HFF-Myc (cell line): ENCODE measurements around the gene RFX8.

Experiments used
- DNase-seq: peaks from one replicate; pipeline ENCODE4 v3.0.0-alpha.2; 2011; ENCODE audit warnings: low read depth; ENCODE audit errors: extremely low read depth
- H3K4me3 ChIP-seq: replicated peaks from 2 replicates; pipeline ENCODE4 v1.5.1; 2011; ENCODE audit warnings: low read depth, mild to moderate bottlenecking, control low read depth, low read length
- TF ChIP-seq, protein P1 (sequence below): IDR thresholded peaks from 2 replicates; pipeline ENCODE4 v1.5.1; 2012; ENCODE audit warnings: mild to moderate bottlenecking, low read depth, low read length, control low read depth; ENCODE audit errors: missing control alignments

The RFX8 gene

DNA sequence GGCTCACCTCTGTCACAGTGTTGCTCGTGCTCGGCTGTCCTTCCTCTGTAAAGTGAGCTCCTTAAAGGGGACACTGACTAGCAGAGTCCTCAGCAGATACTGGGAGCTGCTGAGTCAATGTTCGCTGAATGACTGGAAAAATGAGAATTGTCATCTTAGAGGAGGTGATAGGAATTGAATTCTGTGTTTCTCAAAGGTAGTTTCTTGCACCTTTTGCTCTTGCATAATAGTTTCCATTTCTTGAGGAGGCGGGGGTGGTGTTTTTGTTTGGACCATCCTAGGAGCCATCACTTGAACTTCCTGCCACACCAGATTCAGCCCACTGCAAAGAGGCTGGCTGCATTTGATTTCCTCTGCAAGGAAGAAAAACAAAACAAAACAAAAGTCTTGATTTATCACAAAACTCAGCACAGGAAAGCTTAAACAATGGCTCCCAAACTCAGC lies 11.4 kb upstream of the RFX8 start:
- no peak overlapping the region for H3K4me3 ChIP-seq
- DNase-seq: no peak
- TF ChIP-seq, protein P1, sequence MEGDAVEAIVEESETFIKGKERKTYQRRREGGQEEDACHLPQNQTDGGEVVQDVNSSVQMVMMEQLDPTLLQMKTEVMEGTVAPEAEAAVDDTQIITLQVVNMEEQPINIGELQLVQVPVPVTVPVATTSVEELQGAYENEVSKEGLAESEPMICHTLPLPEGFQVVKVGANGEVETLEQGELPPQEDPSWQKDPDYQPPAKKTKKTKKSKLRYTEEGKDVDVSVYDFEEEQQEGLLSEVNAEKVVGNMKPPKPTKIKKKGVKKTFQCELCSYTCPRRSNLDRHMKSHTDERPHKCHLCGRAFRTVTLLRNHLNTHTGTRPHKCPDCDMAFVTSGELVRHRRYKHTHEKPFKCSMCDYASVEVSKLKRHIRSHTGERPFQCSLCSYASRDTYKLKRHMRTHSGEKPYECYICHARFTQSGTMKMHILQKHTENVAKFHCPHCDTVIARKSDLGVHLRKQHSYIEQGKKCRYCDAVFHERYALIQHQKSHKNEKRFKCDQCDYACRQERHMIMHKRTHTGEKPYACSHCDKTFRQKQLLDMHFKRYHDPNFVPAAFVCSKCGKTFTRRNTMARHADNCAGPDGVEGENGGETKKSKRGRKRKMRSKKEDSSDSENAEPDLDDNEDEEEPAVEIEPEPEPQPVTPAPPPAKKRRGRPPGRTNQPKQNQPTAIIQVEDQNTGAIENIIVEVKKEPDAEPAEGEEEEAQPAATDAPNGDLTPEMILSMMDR: no peak

DNA sequence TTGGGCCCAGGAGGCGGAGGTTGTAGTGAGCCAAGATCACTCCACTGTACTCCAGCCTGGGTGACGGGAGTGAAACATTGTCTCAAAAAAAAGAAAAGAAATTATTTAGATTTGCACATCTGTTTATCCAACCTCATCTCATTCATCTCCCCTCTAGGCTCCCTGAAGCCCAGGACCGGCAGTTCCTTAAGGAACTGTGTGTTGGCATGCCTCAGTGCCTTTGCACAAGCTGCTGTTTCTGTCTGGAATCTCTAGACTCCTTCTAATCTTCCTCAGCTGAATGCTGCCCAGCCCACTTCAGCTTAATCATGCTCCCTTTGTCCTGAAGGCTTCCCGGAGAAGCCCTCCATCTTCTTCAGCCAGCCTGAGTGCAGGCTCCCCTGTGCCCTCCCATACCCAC lies 10.9 kb upstream of the RFX8 start:
- no peak overlapping the region for H3K4me3 ChIP-seq
- TF ChIP-seq, protein P1: no peak
- no peak for DNase-seq

DNA sequence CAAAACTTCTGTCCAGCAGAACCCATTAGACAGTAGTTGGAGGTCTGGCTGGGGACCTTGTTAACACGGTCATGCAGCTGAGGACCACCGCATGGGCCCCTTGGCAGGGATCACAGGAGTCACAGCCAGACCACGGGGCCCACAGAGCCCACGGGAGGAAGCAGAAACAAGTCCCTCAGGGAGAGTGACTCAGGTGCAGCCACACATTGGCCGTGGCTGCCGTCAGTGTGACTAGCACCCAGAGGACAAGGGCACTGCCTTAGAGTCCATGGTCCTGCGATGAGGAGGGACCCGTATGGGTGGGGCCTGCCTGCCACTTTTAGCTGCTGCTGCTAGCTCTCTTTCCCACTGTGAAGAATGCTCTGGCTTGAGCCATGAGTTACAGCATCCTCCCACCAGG lies 5.9 kb upstream of the RFX8 start:
- TF ChIP-seq, protein P1: no peak
- DNase-seq: no peak
- no peak overlapping the region for H3K4me3 ChIP-seq

DNA sequence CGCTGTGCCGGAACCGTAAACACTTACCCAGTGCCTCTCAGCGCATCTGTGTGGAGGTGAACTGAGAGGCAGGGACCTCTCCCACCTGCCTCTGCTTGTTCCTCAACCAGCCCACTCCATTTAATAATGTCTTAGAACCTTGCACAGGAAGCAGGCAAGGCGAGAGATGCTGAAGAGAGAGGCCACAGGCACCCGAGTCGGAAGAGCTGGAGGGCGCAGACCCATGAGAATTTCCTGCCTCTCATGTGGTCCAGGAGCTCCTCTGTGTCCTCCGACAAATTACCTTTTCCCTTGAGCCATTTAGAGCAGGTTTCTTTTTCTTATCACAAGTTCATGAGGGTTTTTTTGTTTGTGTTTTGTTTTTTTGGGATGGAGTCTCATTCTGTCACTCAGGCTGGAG lies 4.9 kb upstream of the RFX8 start:
- TF ChIP-seq, protein P1: no peak
- no peak for DNase-seq
- H3K4me3 ChIP-seq: no peak overlapping the region

DNA sequence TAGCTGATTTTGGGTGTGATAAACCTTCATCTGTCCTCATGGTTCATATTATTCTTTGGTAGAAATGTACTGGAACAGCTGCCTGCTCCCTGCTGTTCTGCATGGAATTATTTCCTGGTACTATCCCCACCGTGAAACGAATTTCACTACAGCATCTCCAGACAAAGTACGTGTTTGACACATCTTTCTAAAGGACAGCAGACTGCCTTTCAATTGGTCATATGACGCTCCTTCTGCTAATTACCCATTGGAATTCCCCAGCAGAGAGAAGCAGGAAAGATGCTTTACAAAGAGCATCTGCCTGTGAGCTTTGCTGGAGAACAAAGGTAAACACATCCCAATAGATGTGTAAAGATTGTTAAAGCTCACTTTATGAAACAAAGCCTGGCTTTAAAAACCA lies 4.4 kb upstream of the RFX8 start:
- TF ChIP-seq, protein P1: no peak
- no peak overlapping the region for H3K4me3 ChIP-seq
- DNase-seq: no peak

DNA sequence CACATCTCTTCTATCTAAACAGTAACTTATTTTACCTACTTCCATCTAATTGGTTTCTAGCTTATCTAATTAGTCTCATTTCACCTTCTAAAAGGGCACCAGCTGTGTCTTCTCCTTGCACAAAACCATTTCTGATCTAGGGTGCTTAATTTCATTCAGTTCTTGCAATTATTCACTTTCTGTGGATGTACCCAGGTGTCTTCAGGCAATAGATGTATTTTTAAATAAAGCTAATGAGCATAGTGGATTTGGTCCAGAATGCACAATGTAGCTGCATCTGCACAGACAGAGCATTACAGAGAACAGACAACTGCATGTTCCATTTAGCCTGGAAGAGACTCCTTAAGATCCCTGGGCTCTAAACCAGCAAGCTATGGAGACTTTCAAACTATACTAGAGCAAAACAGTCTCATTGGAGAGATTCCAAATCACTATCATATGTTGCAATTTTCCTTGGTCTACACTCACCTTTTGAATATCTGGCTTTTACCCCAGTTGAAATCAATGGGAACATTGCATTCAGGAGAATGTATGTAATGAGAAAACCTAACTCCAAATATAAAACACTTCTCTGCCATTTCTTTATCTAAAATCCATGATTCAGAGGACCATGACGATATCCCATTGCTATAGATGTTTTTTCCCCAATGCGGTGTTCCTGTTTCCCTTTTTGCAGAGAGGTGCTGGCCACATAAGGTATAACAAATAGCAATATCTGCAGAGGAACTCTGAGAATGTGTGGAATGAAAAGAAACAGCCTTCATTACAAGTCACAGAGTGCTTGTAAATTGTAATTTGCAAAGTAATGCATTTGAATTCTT lies 3.5 kb upstream of the RFX8 start:
- TF ChIP-seq, protein P1: no peak
- no peak for DNase-seq
- no peak overlapping the region for H3K4me3 ChIP-seq
